Activated CD8-positive, alpha-beta memory T cell treated with anti-CD3 and anti-CD28 coated beads, Interleukin-2, amount 50 U/mL, for 1 hour (primary cell): ENCODE measurements around the gene IGFBP7.
"Not testable (repeated sequence)": the region's sequence is repeated elsewhere in the genome, so short reads cannot be mapped to it uniquely, and the experiment has no call there.

Experiments used
- DNase-seq: peaks from one replicate; pipeline ENCODE4 v3.0.0-alpha.2; 2020; ENCODE audit errors: extremely low read depth

The IGFBP7 gene

DNA sequence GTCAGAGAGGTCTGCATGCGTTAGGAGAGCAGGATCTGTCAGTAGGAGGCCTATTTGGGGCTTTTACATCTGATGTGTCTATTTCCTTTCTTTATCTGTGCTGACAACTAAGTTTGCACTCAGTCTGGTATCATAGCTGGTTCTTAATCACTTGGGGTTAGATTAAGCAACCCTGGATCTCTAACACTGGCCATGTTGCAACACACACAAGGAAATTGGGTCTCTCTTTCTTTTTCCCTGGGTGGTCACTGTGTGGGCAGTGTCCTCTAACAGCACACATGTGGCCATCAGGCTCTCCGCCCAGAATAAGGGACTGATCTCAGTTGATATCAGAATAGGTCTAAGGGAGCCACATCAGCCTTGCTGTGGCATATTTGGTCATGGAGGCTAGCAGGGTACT is 38.9 kb downstream of the IGFBP7 start:
- no peak for DNase-seq

DNA sequence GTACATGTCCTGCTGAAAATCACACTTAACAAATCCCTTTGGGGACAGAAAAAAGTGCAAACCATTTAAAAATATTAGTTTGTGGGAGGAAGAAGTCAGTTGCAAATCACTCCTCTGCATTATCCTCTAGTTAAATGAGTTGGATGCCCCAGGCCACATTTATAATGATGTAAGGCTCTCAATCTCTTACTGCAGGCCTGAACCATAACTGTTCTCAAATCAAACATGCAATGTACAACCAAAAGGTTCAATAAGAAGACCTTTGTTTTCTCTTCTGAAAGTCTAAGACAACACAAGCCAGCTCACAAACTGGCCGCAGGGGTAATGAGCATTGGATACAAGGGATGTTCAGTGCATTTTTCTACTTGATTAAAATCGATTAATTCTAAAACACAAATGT is 39.7 kb downstream of the IGFBP7 start:
- no peak for DNase-seq

DNA sequence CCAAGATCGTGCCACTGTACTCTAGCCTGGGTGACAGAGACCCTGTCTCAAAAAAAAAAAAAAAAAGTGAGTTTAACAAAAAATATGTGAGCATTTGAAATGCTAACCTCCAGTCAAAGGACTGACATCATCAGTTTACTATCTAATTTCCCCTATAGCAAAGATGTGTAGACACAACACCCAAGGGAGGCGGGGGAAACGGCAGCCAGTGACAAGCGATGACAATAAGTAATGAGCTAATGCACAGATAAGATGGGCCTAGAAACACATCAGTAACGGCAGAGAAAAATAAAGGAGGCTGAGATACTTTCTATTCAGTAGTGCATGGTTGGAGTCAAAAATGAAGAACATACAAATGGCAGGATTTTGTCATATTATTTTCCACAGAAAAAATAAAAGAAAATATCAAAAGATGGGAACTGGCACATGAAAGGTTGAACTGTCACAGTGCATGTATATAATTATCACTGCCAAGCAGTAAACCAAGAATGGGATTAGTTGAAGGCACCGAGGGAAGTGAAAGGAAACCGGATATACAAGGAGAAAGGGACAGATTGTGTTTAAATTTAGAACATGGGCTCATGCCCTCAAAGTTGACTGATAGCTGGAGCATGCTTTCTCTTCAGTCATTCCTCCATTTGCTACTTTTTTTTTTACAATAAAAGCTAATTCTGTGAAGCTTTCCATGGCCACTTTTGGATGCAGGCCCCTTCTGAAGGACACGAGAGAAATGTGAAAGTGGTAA is 41.8 kb downstream of the IGFBP7 start:
- DNase-seq = no peak

DNA sequence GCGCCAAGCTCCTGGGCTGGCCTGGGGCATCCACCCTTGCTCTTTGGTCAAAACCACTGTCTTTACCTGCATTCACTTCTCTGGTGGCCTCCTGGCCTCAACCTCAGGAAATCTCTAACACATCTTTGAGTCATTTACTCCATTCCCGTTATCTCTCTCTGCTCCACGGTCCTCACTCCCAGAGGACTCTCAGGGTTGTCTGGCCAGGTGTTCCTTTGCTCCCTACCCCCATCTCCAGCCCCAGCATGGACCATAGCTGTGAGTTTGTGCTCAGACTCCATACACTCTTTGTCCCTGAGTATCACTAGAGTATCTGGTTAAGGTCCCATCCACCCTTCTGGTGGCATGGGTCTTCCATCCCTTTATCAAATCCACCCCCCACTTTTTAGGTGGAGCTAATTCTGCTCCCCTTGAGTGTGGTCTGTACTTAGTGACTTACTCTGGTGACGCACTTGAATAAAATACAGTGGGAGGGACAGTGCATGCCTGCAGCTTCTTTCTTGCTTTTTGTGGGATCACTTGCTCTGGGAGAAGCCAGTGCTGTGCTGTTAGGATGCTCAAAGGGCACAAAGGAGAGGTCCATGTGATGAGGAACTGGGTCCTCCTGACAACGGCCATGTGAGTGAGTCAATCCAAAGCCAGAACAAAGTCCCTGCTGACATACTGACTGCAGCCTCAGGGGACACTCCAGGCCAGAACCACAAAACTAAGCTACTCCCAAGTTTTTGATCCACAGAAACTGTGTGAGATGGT is 44.3 kb downstream of the IGFBP7 start:
- no peak for DNase-seq

DNA sequence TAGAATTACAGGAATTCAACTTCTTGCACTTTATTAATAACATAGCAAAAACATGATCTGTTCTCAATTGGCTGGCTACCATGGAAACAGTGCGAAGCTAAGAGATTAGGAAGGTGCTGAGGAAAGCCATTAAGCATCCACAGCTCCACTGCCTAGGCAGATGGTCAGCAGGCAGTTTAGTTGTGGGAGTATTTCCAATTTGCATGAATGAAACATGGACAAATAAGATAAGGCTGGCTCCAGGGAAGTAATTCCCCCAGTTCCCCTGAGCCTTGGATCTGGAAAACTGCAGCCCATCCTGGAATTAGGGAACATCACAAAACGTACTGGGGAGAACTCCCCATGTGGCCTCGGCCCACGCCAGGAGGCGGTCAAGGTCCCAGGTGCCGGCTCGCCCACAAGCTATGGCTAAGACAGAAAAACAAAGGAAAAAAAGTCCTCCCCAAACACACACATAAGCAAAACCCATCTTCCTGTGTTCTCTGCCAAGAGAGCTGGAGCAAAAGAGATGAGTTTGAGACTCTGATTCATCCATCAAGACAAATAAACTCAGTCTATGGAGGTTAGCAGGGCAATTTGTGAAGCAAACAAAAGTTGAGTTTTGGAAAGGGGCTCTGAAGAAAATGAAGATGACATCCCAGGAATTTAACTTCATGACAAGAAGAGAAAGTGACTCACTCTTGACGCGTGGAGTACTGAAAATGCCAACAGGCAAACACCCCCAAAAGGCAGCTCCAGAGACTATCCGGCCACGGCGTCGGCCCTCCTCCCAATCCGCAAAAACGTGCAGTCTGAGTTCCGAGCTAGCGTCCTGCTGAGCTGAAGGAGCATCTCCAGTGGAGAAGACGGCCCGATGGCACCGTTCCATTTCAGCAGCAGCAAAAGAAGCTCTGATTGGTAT is 45.1 kb downstream of the IGFBP7 start:
- no peak for DNase-seq

DNA sequence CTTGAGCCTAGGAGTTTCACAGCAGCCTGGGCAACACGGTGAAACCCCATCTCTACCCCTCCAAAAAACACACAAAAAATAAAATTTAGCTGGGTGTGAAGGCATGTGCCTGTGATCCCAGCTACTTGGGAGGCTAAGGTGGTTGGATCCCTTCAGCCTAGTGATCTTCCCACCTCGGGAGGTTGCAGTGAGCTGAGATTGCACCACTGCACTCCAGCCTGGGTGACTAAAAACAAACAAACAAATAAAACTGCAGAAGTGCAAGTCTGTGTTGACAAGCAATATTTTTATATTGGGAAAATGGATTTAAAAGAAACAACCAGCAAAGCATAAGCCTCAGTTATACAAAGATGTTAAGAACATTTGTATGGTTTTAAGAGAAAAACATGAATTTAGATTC is 46.1 kb downstream of the IGFBP7 start:
- no peak for DNase-seq

DNA sequence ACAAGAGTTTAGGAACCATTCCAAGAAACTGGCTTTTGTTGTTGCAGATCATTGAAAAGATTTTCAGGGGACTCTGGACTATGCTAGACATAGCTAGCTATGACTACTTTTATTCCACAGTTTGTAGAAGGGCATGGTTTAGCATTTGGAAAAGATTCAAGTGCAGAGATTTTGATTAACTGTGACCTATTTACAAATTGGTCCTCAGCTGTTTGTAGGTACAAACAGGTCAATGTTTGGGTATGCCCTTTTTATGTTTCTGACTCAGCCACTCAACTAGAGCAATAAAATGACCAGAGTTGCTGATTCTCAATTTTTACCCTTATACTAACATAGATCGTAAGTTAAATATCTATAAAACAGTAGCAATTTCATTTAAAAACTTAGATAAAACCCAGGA is 46.7 kb downstream of the IGFBP7 start:
- no peak for DNase-seq

DNA sequence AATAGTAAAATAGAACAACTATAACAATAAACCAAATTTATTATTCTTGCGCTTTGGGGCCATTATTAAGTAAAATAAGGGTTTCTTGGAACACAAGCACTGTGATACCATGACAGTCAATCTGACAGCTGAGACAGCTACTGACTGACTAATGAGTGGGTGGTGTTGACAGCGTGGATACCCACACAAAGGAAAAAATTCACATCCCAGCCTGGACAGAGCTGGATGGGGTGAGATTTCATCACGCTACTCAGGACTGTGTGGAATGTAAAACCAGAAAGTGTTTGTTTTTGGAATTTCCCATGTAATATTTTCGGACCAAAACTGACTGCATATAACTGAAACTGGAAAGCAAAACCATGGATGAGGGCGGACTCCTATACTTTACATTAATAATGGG is 48.8 kb downstream of the IGFBP7 start:
- DNase-seq = no peak

DNA sequence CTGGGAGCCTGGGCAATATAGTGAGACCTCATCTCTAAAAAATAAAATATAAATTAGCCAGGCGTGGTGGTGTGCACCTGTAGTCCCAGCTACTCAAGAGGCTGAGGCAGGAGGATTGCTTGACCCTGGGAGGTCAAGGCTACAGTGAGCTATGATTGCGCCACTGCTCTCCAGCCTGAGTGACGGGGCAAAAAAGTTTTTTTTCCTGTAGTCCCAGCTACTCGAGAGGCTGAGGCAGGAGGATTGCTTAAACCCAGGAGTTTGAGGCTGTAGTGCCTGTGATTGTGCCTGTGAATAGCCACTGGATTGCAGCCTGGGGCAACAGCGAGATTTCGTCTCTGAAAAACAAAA is 49.5 kb downstream of the IGFBP7 start:
- not testable (repeated sequence) for DNase-seq

DNA sequence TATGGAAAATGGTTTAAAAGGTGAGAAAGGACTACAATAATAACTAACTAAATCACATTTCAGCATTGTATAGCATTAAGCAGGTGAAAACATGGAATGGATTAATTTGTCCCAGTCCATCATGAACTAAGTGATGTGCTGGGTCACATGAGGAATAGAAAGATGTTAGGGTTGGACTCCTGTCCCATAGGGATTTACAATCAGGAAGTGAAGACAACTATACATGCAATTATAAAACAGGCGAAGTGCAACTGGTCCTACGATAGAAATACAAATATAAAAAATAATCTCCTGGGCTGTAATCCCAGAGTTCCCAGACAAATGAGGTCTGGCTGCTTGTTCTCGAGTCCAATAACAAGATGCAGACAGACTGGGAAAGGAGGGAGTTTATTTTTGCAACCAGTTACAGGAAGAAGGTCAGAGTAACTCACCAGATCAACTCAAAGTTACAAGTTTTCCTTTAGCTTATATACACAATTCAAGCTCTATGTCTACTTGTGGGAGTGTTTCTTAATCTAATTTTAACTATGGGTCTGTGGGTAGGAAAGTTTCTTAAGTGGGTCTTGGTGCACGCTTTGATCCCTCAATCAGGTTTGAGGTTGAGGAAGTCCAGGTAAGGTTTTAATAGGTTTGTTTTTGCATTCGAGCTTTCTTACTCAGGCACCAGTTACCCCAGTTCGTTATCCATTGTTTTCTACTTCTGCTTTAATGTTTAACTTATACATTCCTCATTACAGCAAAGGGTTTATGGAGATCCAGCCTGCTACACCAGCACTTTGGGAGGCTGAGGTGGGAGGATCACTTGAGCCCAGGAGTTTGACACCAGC is 50.1 kb downstream of the IGFBP7 start:
- DNase-seq = no peak

DNA sequence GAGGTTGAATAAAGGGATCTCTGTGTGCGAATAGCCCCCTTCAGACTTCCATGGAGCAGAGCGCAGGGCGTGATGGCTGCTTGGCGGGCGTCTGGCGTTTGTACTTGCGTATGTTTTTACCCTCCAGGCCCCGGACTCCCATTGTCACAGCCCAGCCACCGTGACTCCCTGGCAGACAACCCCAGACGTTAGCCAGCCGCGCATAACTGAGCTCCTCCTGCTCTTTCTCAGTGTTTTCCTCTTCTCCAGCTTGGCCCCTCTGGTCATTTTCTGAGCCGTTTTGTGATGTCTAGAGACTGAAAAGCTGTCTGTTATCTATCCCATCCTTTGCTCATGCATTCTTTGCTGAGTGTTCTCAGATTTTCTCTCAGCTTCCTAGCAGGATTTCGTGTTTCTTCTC is 54.3 kb downstream of the IGFBP7 start:
- no peak for DNase-seq

DNA sequence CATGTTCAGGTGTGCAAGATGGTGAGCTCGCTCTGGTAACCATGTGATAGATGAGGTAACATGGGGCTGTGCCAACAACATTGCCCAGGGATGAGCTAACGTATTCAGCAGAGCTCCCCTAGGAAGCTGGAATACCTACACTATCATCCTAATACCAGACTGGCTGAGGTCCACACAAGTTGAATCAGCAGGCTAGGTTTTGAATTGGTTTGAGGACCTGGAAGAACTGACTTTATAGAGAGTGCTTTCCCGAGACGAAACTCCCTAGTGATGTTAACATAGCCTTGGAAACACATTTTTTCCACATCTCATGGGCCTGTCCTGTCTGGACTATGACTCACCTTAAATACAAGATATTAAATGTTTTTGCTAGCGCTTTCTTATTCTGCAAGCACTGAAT is 56.7 kb downstream of the IGFBP7 start:
- no peak for DNase-seq

DNA sequence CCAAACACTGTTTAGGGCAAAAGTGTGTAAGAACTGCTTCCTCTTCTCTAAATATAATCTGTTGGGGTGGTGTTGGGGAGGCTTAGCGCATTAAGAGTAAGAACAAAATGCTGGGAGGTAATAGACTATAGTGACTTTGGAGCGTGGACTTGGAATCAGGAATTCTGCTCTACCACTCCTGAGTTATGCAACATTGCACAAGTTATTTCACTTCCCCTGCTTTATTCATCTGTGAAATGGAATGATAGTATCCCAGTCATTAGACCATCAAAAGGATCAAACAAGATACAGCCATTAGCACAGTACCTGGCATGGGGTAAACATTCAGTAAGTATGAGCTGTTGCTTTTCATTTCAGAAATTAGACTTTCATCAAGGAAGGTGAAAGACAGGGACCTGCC is 58.7 kb downstream of the IGFBP7 start:
- DNase-seq = no peak

DNA sequence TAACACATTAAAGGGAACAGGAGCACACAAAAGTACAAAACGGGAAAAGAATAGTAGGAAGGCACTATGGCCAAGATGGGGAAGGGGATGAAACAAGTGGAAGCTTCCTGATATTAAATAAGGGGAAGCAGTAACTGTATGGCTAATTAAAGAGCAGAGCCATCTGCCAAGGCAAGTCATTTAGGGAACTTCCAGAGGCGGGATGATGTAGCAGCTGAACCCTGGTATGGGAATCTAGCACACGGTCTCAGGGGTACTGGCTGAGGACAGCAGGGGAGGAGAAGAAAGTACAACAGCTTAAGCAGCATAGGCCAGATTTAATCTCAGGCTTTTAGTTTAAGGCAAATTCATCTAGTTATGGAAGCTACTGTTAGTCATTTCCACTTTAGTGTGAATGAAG is 59.1 kb downstream of the IGFBP7 start:
- DNase-seq = no peak

DNA sequence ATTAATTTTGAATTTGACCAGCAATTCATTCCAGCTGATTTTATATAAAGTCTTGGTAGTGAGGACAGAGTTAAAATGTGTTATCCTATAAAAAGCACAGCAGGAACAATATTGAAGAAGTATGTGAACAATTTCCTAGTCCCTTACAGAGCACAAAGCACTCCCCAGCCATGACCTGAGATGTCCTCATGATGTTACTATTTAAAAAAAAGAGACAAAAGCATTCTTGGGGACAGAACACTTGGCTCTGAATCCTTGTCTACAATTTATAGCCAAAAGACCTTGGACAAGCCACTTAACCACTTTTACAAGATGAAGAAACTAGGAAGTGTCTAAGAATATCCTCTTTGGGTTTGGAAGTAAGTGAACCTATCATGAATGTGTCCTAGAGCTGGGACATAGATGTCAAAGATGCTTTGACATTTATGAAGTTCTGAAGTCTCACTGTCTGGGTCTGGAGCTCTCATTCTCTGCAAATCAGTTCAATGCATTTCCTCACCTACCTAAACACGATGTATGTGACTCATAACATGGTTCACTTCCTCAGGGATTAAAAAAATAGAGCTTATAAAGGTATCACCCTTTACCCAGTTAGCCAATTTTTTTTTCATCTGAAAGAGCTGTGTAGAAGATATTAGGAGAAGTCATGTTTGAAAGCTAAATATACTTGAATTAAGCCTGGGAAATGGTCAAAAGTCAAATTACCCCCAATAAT is 61.4 kb downstream of the IGFBP7 start:
- DNase-seq = no peak

DNA sequence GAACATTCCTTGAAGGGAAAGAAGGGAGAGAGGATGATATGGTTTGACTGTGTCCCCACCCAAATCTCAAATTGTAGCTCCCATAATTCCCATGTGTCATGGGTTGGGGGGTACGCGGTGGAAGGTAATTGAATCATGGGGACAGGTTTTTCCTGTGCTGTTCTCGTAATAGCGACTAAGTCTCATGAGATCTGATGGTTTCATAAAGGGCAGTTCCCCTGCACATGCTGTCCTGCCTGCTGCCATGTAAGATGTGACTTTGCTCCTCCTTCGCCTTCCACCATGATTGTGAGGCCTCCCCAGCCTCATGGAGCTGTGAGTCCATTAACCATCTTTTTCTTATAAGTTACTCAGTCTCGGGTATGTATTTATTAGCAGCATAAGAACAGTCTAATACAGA is 63.1 kb downstream of the IGFBP7 start:
- DNase-seq = not testable (repeated sequence)

DNA sequence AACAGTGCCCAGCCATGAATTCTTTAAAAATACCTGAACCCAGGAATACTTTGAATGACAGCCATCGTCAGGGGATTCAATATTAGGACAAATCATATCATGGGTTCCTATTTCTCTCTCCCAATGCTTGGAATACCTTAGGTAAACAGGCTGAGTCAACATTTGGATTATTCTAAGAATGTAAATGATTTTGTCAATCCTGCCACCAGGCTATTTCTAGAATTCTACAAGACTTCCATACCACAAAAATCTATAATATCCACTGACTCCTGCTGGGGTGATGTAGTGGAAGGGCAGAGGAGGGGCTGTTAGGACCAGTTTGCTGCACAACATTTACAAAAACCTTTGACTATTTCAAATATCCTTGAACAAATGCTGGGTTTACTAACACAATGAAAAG is 65.2 kb downstream of the IGFBP7 start:
- no peak for DNase-seq

DNA sequence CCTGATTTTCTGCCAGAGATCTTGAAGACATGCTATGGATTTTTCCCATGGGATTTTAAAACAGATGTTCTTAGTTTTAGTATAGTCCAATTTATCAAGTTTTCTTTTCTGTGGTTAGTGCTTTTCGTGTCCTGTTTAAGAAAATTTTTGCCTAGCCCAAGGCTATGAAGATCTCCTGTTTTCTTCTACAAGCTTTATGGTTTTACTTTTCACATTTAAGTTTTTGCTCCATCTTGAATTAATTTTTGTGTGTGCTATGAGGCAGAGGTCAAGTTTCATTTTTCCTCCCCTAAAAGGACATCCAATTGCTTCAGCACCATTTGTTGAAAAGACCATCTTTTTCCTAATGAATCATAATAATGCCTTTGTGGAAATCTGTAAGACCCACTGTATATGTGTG is 65.9 kb downstream of the IGFBP7 start:
- DNase-seq = no peak

DNA sequence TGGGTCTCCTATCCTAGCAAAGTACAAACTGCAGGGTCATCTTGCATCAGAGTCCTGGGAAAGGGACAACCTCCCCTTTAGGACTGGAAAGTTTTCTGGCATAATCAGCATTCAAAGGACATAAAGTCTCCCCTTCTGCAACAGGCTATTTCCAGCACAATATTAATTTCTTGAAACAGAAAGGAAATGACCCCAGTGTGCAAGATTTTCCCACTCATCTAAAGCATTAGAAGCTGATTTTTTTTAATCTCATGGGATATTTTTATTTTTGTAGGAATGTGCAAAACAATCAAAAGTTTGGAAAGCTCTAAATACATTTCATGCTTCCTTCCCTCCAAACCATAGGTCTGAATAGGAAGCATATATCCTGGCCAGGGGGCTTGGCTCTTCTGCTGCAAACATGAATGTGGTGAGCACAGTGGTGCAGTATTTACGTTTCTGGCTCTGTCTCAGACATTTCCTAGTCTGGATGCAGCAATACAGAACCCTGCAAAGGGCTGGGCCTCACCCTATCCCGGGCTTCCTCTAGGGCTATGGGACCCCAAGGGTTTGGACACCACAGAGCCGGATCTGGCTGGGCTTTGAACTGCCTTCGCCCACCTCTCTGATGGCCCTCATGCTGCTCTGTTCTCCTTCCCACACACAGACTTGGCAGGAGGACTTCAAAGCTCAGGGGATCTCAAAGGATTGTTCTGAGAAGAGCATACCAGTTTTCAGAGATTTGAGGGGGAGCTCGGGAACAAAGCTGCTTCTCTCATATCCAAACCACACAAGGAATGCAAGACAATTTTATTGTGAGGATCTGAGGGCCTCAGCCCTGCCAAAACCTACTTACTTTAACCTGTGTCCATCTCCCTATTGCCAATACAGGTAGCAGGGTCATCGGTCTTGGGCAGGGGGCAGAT is 66.6 kb downstream of the IGFBP7 start:
- DNase-seq = no peak

DNA sequence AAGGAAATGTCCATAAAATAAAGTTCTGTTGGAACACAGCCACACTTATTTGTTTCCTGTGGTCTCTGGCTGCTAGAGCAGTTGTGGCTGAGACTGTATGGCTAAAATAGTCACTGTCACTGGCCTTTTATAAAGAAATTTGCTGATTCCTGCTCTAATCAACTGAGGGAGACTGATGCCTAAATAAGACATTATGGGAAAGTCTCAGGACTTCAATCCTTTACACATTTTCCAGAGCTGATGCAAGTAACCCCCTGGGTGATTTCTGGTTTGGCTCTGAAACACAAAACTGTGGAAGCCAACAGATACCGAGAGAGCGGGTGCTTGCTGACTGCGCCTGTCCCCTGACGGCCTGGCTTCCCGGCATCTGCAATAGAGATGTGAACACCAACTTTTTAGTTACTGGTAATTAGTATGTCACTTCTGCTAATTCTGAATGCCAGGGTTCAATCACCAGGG is 67.4 kb downstream of the IGFBP7 start:
- DNase-seq = no peak
